Peyer's patch (tissue), 4 donors: ENCODE results near the gene TARBP1.

Experiments used
- CTCF ChIP-seq, 6 experiments: fragments of 450-650 bp in 4 of 6; fragments of 200-600 bp in 2 of 6; sonication (generic) in 1 of 6; IDR thresholded peaks; one replicate each; pipeline ENCODE4 v1.5.1; 2017 to 2019; ENCODE audit warnings: antibody characterized with exemption in 6 of 6, mild to moderate bottlenecking in 3 of 6, moderate library complexity in 1 of 6
- POLR2A ChIP-seq, 2 donors: fragments of 450-650 bp; IDR thresholded peaks; one replicate each; pipeline ENCODE4 v1.5.1; 2017; ENCODE audit warnings: antibody characterized with exemption in 2 of 2, mild to moderate bottlenecking in 2 of 2, moderate library complexity in 2 of 2

GRCh38 chr1:234371414-234371813, 107.6 kb downstream of the TARBP1 start:
- TF ChIP-seq CTCF (IDR thresholded peaks at IDR 0.05): no peak
- TF ChIP-seq POLR2A (IDR thresholded peaks at IDR 0.05): no peak
